Measurements from ENCODE around the gene SERPINA1.

SERPINA1 gene

DNA sequence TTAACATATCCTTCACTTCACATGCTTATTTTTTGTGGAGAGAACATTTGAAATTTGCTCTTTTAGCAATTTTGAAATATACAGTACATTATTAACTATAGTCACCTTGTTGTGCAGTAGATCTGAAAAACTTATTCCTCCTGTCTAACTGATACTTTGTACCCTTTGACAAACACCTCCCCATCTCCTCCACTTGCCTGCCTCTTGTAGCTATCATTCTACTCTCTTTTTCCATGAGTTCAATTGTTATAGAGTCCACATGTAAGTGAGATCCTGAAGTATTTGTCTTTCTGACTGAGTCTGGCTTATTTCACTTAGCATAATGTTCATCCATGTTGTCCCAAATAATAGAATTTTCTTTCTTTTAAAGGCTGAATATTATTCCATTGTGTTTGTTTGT is 55.8 kb downstream of the SERPINA1 start:
- DNase-seq (ENCODE audit: low read depth): no peak
- H3K4me3 ChIP-seq (ENCODE audit: control insufficient read depth, low read depth, low read length): no peak overlapping the region
- TF ChIP-seq CTCF (IDR thresholded peaks at IDR 0.05; ENCODE audit: control insufficient read depth, insufficient read depth, low read depth, low read length, missing control alignments): no peak

DNA sequence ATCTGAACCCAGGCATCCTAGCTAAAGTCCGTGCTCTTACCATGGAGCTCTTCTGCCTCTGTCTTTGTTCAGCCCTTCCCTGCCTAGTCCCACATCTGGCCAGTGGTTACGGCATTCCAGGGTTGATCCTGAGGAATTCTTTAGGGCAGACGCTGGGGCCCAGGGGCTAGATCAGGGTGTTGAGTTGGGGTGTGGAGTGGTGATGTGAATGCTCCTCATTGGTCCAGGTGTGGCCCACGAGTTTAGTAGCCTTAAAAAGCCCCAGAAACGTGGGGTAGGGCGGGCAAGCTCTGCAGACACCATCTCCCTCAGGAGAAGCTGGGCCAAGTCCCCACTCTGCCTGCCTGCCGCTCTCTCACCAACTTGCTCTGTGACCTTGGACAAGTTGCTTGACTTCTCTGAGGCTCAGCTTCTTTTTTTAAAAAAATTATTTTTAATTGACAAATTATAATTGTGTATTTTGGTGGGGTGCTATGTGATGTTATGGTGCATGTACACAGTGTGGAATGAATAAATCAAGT is 56.3 kb downstream of the SERPINA1 start:
- no peak for TF ChIP-seq CTCF (IDR thresholded peaks at IDR 0.05; ENCODE audit: control insufficient read depth, insufficient read depth, low read depth, low read length, missing control alignments)

DNA sequence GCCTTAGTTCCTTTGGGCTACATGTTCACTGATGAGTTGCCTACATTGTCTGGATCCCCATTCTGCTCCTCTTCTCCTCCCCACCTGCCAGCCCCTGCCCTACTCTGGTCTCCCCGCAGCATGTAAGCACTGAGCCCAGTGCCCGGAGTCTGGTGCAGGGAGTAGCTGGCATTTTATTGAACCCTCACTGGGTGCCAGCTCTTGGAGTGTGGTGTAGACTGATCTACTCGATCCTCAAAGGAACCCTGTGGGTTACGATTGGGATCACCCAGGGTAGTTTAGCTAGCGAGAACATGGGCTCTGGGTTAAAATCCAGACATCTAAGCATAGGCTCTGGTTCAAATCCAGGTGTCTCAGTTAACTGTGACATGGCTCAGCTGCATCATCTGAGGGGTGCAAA is 56.9 kb downstream of the SERPINA1 start:
- TF ChIP-seq CTCF (IDR thresholded peaks at IDR 0.05; ENCODE audit: control insufficient read depth, insufficient read depth, low read depth, low read length, missing control alignments): no peak
- no peak overlapping the region for H3K4me3 ChIP-seq (ENCODE audit: control insufficient read depth, low read depth, low read length)
- DNase-seq (ENCODE audit: low read depth): no peak

More for the DNA sequence above, 56.3 kb downstream of the SERPINA1 start:
- no peak for DNase-seq (ENCODE audit: low read depth)
- no peak overlapping the region for H3K4me3 ChIP-seq (ENCODE audit: control insufficient read depth, low read depth, low read length)

- no peak for TF ChIP-seq CTCF (IDR thresholded peaks at IDR 0.05; ENCODE audit: control insufficient read depth, insufficient read depth, low read depth, low read length, missing control alignments)
- no peak for DNase-seq (ENCODE audit: low read depth)
- H3K4me3 ChIP-seq (ENCODE audit: control insufficient read depth, low read depth, low read length): no peak overlapping the region
Measured at GRCh38 chr14:94330857-94331256, 57.5 kb downstream of the SERPINA1 start.

GRCh38 chr14:94330432-94330831 is 58.0 kb downstream of the SERPINA1 start:
- DNase-seq (ENCODE audit: low read depth): no peak
- no peak overlapping the region for H3K4me3 ChIP-seq (ENCODE audit: control insufficient read depth, low read depth, low read length)
- TF ChIP-seq CTCF (IDR thresholded peaks at IDR 0.05; ENCODE audit: control insufficient read depth, insufficient read depth, low read depth, low read length, missing control alignments): no peak

- DNase-seq (ENCODE audit: low read depth): no peak
- TF ChIP-seq CTCF (IDR thresholded peaks at IDR 0.05; ENCODE audit: control insufficient read depth, insufficient read depth, low read depth, low read length, missing control alignments): no peak
- no peak overlapping the region for H3K4me3 ChIP-seq (ENCODE audit: control insufficient read depth, low read depth, low read length)
Measured at GRCh38 chr14:94329857-94330256, 58.5 kb downstream of the SERPINA1 start.

DNA sequence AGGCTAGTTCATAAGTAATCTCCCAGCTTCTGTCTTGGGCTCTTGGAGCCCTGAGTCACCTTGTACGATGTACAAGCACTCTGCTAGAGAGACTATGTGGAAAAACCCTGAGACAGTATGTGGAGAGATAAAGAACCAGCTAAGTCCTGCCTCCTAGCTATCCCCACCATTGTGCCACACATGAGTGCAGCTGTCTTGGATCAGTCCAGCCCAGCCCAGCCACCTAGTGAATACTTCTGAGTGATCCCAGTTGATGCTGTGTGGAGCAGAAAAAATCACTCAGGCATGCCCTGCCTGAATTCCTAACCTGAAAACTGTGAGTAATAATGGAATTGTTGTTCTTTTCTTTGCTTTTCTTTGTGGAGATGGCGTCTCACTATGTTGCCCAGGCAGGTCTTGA is 60.2 kb downstream of the SERPINA1 start:
- no peak for TF ChIP-seq CTCF (IDR thresholded peaks at IDR 0.05; ENCODE audit: control insufficient read depth, insufficient read depth, low read depth, low read length, missing control alignments)
- H3K4me3 ChIP-seq (ENCODE audit: control insufficient read depth, low read depth, low read length): no peak overlapping the region
- no peak for DNase-seq (ENCODE audit: low read depth)
